ENCODE data around the gene EID2. TPM values are rescaled to one million over a fixed set of nuclear protein-coding genes. Genes with fewer than 3 reads are reported as not detected.

The EID2 gene
- total RNA-seq, 1 donor from 2014 or later = 11.6 TPM

DNA sequence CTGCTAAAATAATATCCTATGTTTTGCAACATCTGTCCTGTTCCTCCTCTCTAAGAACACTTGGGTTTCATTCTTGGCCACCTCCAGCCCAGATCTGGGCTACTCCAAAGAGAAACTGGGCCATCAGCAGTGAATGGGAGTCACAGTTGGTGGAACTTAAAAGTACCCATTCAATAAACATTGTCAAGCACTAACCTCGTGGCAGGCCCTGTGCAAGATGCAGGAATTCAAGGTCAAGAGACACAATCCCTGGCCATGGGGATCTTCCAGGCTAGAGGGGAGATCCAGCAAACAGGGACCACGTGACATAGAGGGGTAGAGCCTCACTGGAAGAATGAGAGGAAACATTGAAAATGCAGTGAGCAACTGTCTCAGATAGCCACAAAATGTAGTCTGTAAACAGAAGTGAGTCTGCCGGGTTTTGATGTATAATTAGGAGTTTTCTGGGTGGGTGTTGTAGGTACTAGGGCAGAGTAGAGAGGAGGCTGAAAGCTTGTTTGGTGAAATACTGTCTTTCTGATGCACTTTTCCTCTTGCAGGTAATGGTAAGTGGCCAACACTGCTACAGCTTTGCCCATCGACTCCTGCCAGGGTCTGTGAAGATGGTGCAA, 14.8 kb upstream of the EID2 start:
- TF ChIP-seq, protein P1, sequence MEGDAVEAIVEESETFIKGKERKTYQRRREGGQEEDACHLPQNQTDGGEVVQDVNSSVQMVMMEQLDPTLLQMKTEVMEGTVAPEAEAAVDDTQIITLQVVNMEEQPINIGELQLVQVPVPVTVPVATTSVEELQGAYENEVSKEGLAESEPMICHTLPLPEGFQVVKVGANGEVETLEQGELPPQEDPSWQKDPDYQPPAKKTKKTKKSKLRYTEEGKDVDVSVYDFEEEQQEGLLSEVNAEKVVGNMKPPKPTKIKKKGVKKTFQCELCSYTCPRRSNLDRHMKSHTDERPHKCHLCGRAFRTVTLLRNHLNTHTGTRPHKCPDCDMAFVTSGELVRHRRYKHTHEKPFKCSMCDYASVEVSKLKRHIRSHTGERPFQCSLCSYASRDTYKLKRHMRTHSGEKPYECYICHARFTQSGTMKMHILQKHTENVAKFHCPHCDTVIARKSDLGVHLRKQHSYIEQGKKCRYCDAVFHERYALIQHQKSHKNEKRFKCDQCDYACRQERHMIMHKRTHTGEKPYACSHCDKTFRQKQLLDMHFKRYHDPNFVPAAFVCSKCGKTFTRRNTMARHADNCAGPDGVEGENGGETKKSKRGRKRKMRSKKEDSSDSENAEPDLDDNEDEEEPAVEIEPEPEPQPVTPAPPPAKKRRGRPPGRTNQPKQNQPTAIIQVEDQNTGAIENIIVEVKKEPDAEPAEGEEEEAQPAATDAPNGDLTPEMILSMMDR (IDR thresholded peaks at IDR 0.05; ENCODE audit: insufficient read depth, low read length, poor library complexity, severe bottlenecking) = no peak
- H3K36me3 ChIP-seq (ENCODE audit: control insufficient read depth, insufficient read depth, low read length) = no peaks in the 10 kb centered on the region
- DNase-seq (ENCODE audit: low read depth) = no peak
- no peak overlapping the region for H3K4me3 ChIP-seq (ENCODE audit: low read depth, low read length)
- H3K27me3 ChIP-seq (ENCODE audit: control insufficient read depth, insufficient read depth, low read length) = no peaks in the 10 kb centered on the region

DNA sequence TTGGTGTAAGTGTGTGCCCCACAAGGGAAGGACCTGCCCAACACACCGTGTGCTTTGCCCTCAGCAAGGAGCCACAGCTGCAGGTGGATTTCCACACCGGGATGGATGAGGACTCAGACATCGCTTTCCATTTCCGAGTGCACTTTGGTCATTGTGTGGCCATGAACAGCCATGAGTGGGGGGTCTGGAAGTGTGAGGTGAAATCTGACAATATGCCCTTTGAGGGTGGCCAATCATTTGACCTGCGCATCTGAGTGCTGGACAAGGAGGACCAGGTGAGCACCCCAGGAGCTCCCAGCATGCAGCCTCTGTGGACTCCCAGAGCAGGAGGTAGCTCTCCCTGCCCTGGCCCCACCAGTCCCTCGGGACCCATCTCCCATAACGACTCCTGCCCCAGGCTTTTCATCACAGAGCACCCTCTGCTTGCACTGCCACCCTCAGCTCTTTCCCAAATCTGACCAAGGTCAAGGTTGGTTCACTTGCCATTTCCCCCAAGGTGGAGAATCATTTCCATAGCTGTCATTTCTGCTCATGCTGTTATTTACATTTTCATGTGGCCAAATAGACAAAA, 13.2 kb upstream of the EID2 start:
- Histone ChIP-seq H3K36me3 (ENCODE audit: control insufficient read depth, insufficient read depth, low read length) (no peaks in the 10 kb centered on the region), H3K27me3 (ENCODE audit: control insufficient read depth, insufficient read depth, low read length) (no peaks in the 10 kb centered on the region), H3K4me3 (ENCODE audit: low read depth, low read length) (no peak overlapping the region)
- TF ChIP-seq, protein P1 (IDR thresholded peaks at IDR 0.05; ENCODE audit: insufficient read depth, low read length, poor library complexity, severe bottlenecking) = no peak
- no peak for DNase-seq (ENCODE audit: low read depth)

DNA sequence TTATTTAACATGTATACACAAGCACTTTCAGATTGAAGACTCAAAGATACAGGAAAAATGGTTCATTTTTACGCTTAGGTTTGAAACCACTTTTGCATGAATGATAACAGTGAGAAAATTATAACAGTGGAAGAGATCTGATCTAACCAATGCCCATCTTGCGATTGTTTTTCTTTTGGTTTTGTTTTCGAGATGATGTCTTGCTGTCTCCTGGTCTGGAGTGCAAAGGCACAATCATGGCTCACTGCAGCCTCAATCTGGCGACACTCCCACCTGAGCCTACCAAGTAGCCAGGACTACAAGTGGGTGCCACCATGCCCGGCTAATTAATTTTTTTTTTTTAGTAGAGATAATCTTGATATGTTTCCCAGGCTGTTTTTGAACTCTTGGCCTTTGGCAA, 10.2 kb upstream of the EID2 start:
- TF ChIP-seq, protein P1 (IDR thresholded peaks at IDR 0.05; ENCODE audit: insufficient read depth, low read length, poor library complexity, severe bottlenecking) = no peak
- no peak for DNase-seq (ENCODE audit: low read depth)

DNA sequence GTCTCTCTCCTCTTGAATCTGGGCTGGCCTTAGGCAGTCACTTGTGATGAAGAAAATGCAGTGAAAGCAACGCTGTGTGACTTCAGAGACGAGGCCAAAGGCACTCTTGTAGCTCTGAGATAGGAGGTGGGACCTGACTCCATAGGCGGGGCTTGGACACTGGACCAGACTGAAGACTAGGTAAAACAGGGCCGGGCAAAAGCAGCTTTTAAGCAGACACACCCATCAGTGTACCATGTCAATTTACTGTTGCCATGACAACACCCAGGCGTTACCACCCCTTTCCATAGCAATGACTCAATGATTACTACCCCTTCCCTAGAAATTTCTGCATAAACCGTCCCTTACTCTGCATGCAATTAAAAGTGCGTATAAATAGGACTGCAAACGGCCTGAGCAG, 6.6 kb upstream of the EID2 start:
- Histone ChIP-seq H3K27me3 (ENCODE audit: control insufficient read depth, insufficient read depth, low read length) (no peaks in the 10 kb centered on the region), H3K36me3 (ENCODE audit: control insufficient read depth, insufficient read depth, low read length) (no peaks in the 10 kb centered on the region), H3K4me3 (ENCODE audit: low read depth, low read length) (no peak overlapping the region)
- no peak for DNase-seq (ENCODE audit: low read depth)
- TF ChIP-seq, protein P1 (IDR thresholded peaks at IDR 0.05; ENCODE audit: insufficient read depth, low read length, poor library complexity, severe bottlenecking) = no peak

More for the DNA sequence above, 10.2 kb upstream of the EID2 start:
- Histone ChIP-seq H3K36me3 (ENCODE audit: control insufficient read depth, insufficient read depth, low read length) (no peaks in the 10 kb centered on the region), H3K4me3 (ENCODE audit: low read depth, low read length) (no peak overlapping the region), H3K27me3 (ENCODE audit: control insufficient read depth, insufficient read depth, low read length) (no peaks in the 10 kb centered on the region)

DNA sequence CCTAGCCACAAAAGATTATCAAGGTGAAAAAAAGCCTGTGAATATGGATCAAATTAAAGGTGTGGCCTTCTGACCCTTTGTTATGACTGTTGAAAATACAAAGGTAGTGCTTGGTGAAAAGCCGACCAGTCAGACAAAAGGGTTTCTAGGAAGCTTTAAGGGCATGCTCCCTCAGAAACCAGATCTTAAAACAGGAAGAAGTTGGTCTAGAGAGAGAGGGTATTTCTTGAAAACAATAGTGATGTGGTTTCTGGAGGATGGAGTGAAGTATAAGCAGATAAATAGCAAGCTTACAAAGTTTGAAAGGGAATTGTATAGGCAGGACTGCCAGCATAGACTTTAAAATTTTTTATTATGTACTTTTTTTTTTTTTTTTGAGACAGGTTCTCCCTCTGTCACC, 5.0 kb upstream of the EID2 start:
- TF ChIP-seq, protein P1 (IDR thresholded peaks at IDR 0.05; ENCODE audit: insufficient read depth, low read length, poor library complexity, severe bottlenecking) = no peak

More for the DNA sequence above, 5.0 kb upstream of the EID2 start:
- H3K4me3 ChIP-seq (ENCODE audit: low read depth, low read length) = no peak overlapping the region
- no peaks in the 10 kb centered on the region for H3K27me3 ChIP-seq (ENCODE audit: control insufficient read depth, insufficient read depth, low read length)
- no peaks in the 10 kb centered on the region for H3K36me3 ChIP-seq (ENCODE audit: control insufficient read depth, insufficient read depth, low read length)
- DNase-seq (ENCODE audit: low read depth) = no peak
